ENCODE measurements around the gene DDX31. TPM values are rescaled to one million over a fixed set of nuclear protein-coding genes. Genes with fewer than 3 reads are reported as not detected.
"Not testable (repeated sequence)": the region's sequence is repeated elsewhere in the genome, so short reads cannot be mapped to it uniquely, and the experiment has no call there.

Gene DDX31
- total RNA-seq, 1 experiment from 2014 or later, result 28.4 TPM

GRCh38 chr9:132711846-132712245 lies 42.1 kb upstream of the DDX31 start:
- Histone ChIP-seq H3K79me2 (ENCODE audit: insufficient read depth, low read length) (no peaks in the 10 kb centered on the region), H2BK12ac (ENCODE audit: insufficient read length, low read depth, low read length) (no peak overlapping the region), H2BK15ac (ENCODE audit: low read depth, low read length) (no peak overlapping the region), H2AK5ac (ENCODE audit: insufficient read length, low read length) (no peak overlapping the region), H3K4ac (ENCODE audit: low read depth, low read length) (no peak overlapping the region), H3K23me2 (ENCODE audit: insufficient read length, low read depth, low read length, poor library complexity, severe bottlenecking) (no peaks in the 10 kb centered on the region), H4K5ac (ENCODE audit: insufficient read length, low read depth, low read length) (no peak overlapping the region), H3K79me1 (ENCODE audit: insufficient read depth, low read depth, low read length, poor library complexity, severe bottlenecking) (no peaks in the 10 kb centered on the region), H3K18ac (ENCODE audit: insufficient read length, low read depth, low read length) (no peak overlapping the region), H3K4me2 (ENCODE audit: insufficient read depth, insufficient read length, low read length) (no peak overlapping the region), H2AFZ (ENCODE audit: low read length) (no peak overlapping the region), H3T11ph (ENCODE audit: low read length) (no peak overlapping the region), H3K23ac (ENCODE audit: insufficient read length, low read depth, low read length) (no peak overlapping the region), H3K27me3 (ENCODE audit: insufficient read depth, low read length) (no peaks in the 10 kb centered on the region), H2BK120ac (ENCODE audit: low read depth, low read length, poor library complexity, severe bottlenecking) (no peak overlapping the region), H3K56ac (ENCODE audit: insufficient read length, low read depth, low read length) (no peak overlapping the region), H3K14ac (ENCODE audit: insufficient read depth, low read length) (no peak overlapping the region), H3K27ac (ENCODE audit: insufficient read length, low read depth, low read length) (no peak overlapping the region), H3K4me1 (ENCODE audit: insufficient read depth, low read length) (no peaks in the 10 kb centered on the region), H2BK20ac (ENCODE audit: low read depth, low read length, poor library complexity, severe bottlenecking) (no peak overlapping the region), H4K20me1 (ENCODE audit: control insufficient read depth, insufficient read depth, insufficient read length) (no peaks in the 10 kb centered on the region), H4K91ac (ENCODE audit: insufficient read length, low read depth, low read length) (no peak overlapping the region), H3K9me3 (ENCODE audit: control insufficient read depth, low read depth, low read length) (no peaks in the 10 kb centered on the region), H3K9ac (ENCODE audit: extremely low read depth, insufficient read length, low read length) (no peak overlapping the region), H2BK5ac (ENCODE audit: insufficient read length, low read length) (no peak overlapping the region), H4K8ac (replicated peaks; ENCODE audit: insufficient read length, low read depth, low read length) (no peak overlapping the region)
- TF ChIP-seq CTCF (conservative IDR thresholded peaks at IDR 0.05), result no peak
- H3K9me3 Mint-ChIP-seq, result no peaks in the 10 kb centered on the region; a peak in 1 of 5 replicates
- DNase-seq, result no peak
- no peak overlapping the region for H3K27ac Mint-ChIP-seq
- peaks cover 18% of the 10 kb centered on the region for H3K27me3 Mint-ChIP-seq (ENCODE audit: low read depth)
- H3K4me3 Mint-ChIP-seq, result no peak overlapping the region
- H3K4me1 Mint-ChIP-seq, result no peaks in the 10 kb centered on the region
- H3K36me3 Mint-ChIP-seq (ENCODE audit: insufficient read depth in 1 of 3, low read depth in 3 of 3), result no peaks in the 10 kb centered on the region
- WGBS (ENCODE audit: extremely low coverage, insufficient read length, low lambda C conversion rate), result no CpG with 5 or more reads among the region's 3 CpGs

GRCh38 chr9:132711152-132711551 lies 41.4 kb upstream of the DDX31 start:
- not testable (repeated sequence) for H3K4me1 Mint-ChIP-seq; H3K4ac ChIP-seq (ENCODE audit: low read depth, low read length); H3K27ac ChIP-seq (ENCODE audit: insufficient read length, low read depth, low read length); H3K9me3 Mint-ChIP-seq; H3K4me3 Mint-ChIP-seq; H3K9ac ChIP-seq (ENCODE audit: extremely low read depth, insufficient read length, low read length); H2BK120ac ChIP-seq (ENCODE audit: low read depth, low read length, poor library complexity, severe bottlenecking); H2BK15ac ChIP-seq (ENCODE audit: low read depth, low read length); H3K36me3 Mint-ChIP-seq (ENCODE audit: insufficient read depth in 1 of 3, low read depth in 3 of 3); H2BK5ac ChIP-seq (ENCODE audit: insufficient read length, low read length); H3T11ph ChIP-seq (ENCODE audit: low read length); H3K4me2 ChIP-seq (ENCODE audit: insufficient read depth, insufficient read length, low read length); H3K23ac ChIP-seq (ENCODE audit: insufficient read length, low read depth, low read length); H3K79me2 ChIP-seq (ENCODE audit: insufficient read depth, low read length); H3K9me3 ChIP-seq (ENCODE audit: control insufficient read depth, low read depth, low read length); H4K20me1 ChIP-seq (ENCODE audit: control insufficient read depth, insufficient read depth, insufficient read length); H4K91ac ChIP-seq (ENCODE audit: insufficient read length, low read depth, low read length); H3K27me3 ChIP-seq (ENCODE audit: insufficient read depth, low read length); H2AK5ac ChIP-seq (ENCODE audit: insufficient read length, low read length); H2BK12ac ChIP-seq (ENCODE audit: insufficient read length, low read depth, low read length); H3K56ac ChIP-seq (ENCODE audit: insufficient read length, low read depth, low read length); H4K5ac ChIP-seq (ENCODE audit: insufficient read length, low read depth, low read length); H3K79me1 ChIP-seq (ENCODE audit: insufficient read depth, low read depth, low read length, poor library complexity, severe bottlenecking); DNase-seq; H3K23me2 ChIP-seq (ENCODE audit: insufficient read length, low read depth, low read length, poor library complexity, severe bottlenecking); H3K18ac ChIP-seq (ENCODE audit: insufficient read length, low read depth, low read length); H2AFZ ChIP-seq (ENCODE audit: low read length); H4K8ac ChIP-seq (replicated peaks; ENCODE audit: insufficient read length, low read depth, low read length); H3K4me1 ChIP-seq (ENCODE audit: insufficient read depth, low read length); H3K14ac ChIP-seq (ENCODE audit: insufficient read depth, low read length); H3K27ac Mint-ChIP-seq; H2BK20ac ChIP-seq (ENCODE audit: low read depth, low read length, poor library complexity, severe bottlenecking)
- WGBS (ENCODE audit: extremely low coverage, insufficient read length, low lambda C conversion rate), result no CpG with 5 or more reads among the region's 5 CpGs
- H3K27me3 Mint-ChIP-seq (ENCODE audit: low read depth), result peaks cover 15% of the 10 kb centered on the region
